ENCODE data around the gene HOXC13. TPM values are rescaled to one million over a fixed set of nuclear protein-coding genes. Genes with fewer than 3 reads are reported as not detected.
A peak's percentile ranks its signal among the peaks of the same experiment; 100 is the strongest.

The HOXC13 gene
- total RNA-seq, 1 experiment from 2014 or later: 93.5 TPM

- ChIA-PET CTCF (interaction anchor here (0.7 kb wide), 1 partner anchor 147 kb away, joined by 3 read pairs; no protein-coding TSS in a partner anchor), POLR2A (interaction anchor here (0.7 kb wide), 1 partner anchor 193 kb away, joined by 3 read pairs; no protein-coding TSS in a partner anchor)
- peak; percentile 24; the same call in 1 of the 2 replicates for ATAC-seq
- Histone ChIP-seq H3K4me3 (ENCODE audit: low read depth in 2 of 2, low read length in 2 of 2) (peak overlapping the region; percentile 77 to 85), H3K4me1 (ENCODE audit: control insufficient read depth, insufficient read depth, low read length) (peaks cover 70% of the 10 kb centered on the region), H3K9me3 (ENCODE audit: control insufficient read depth, insufficient read depth, low read depth, low read length) (no peaks in the 10 kb centered on the region), H3K36me3 (ENCODE audit: control insufficient read depth, insufficient read depth, low read length) (no peaks in the 10 kb centered on the region), H3K27me3 (ENCODE audit: control insufficient read depth, insufficient read depth, low read length) (no peaks in the 10 kb centered on the region), H3K27ac (ENCODE audit: low read length) (peak overlapping the region; percentile 100)
- TF ChIP-seq REST (IDR thresholded peaks at IDR 0.05; ENCODE audit: insufficient read depth in 1 of 2, low read depth in 2 of 2, low read length in 1 of 2) (no peak), POLR2AphosphoS5 (IDR thresholded peaks at IDR 0.05; ENCODE audit: low read depth, low read length) (no peak), SIN3A (IDR thresholded peaks at IDR 0.05; ENCODE audit: borderline replicate concordance, insufficient read depth, low read depth, low read length) (no peak)
- DNase-seq (ENCODE audit: low read depth, low spot score): no peak
- BruUV-seq (replicated peaks): no TSS peak
- intact Hi-C loops (cut with micrococcal nuclease; ENCODE audit: unreplicated experiment) (no loop called here), in situ Hi-C loops (cut with HindIII; ENCODE audit: low pct_unique_long_range_greater_than_20kb, low sequenced_read_pairs) (no loop called here)
These were observed 33.6 kb downstream of the HOXC13 start for GRCh38 chr12:53972152-53972702.

- ChIA-PET CTCF (interaction anchor here (0.7 kb wide), 1 partner anchor 148 kb away, joined by 3 read pairs; no protein-coding TSS in a partner anchor), POLR2A (interaction anchor here (0.7 kb wide), 1 partner anchor 20 kb away, joined by 5 read pairs; no protein-coding TSS in a partner anchor)
- in situ Hi-C loops (cut with HindIII; ENCODE audit: low pct_unique_long_range_greater_than_20kb, low sequenced_read_pairs) (no loop called here), intact Hi-C loops (cut with micrococcal nuclease; ENCODE audit: unreplicated experiment) (no loop called here)
- ATAC-seq (no peak), DNase-seq (ENCODE audit: low read depth, low spot score) (no peak)
- Histone ChIP-seq H3K27me3 (ENCODE audit: control insufficient read depth, insufficient read depth, low read length) (no peaks in the 10 kb centered on the region), H3K9me3 (ENCODE audit: control insufficient read depth, insufficient read depth, low read depth, low read length) (no peaks in the 10 kb centered on the region), H3K4me1 (ENCODE audit: control insufficient read depth, insufficient read depth, low read length) (peaks cover 70% of the 10 kb centered on the region), H3K36me3 (ENCODE audit: control insufficient read depth, insufficient read depth, low read length) (no peaks in the 10 kb centered on the region), H3K4me3 (ENCODE audit: low read depth in 2 of 2, low read length in 2 of 2) (peak within 1 kb of the TSS; percentile 77 to 85), H3K27ac (ENCODE audit: low read length) (peak within 1 kb of the TSS; percentile 100)
- BruUV-seq (replicated peaks): no TSS peak
- TF ChIP-seq CTCF (IDR thresholded peaks at IDR 0.05) (no peak), TCF7L2 (IDR thresholded peaks at IDR 0.05; ENCODE audit: low read depth, low read length) (no peak), POLR2AphosphoS5 (IDR thresholded peaks at IDR 0.05; ENCODE audit: low read depth, low read length) (no peak), REST (IDR thresholded peaks at IDR 0.05; ENCODE audit: insufficient read depth in 1 of 2, low read depth in 2 of 2, low read length in 1 of 2) (no peak), SIN3A (IDR thresholded peaks at IDR 0.05; ENCODE audit: borderline replicate concordance, insufficient read depth, low read depth, low read length) (no peak)
These were observed 34.1 kb downstream of the HOXC13 start, which contains the start of gene HOXC11 for GRCh38 chr12:53972722-53973235. HOXC11 (plus strand) TSS chr12:53973126; CDS start chr12:53973242, 116 bp downstream.

All from Panc1 (cell line).